Neural cell (in vitro differentiated cells): ENCODE data around the gene FRG2C. TPM values are rescaled to one million over a fixed set of nuclear protein-coding genes. Genes with fewer than 3 reads are reported as not detected.
"Not testable (repeated sequence)": the region's sequence is repeated elsewhere in the genome, so short reads cannot be mapped to it uniquely, and the experiment has no call there.

Experiments used
- H2AFZ ChIP-seq: fragments of 200-600, 300-800 bp; sonication (generic), shearing (Covaris generic); 2 replicates; pipeline ENCODE4 v1.6.0; 2014; ENCODE audit warnings: low read depth, mild to moderate bottlenecking, antibody characterized with exemption, low read length, moderate library complexity
- H3F3A ChIP-seq: fragments of 200-600 bp; shearing (Covaris generic); 2 replicates; pipeline ENCODE4 v1.6.1; 2016; ENCODE audit warnings: mild to moderate bottlenecking, moderate library complexity, mixed read lengths, antibody characterized with exemption, low read length; ENCODE audit not compliant: insufficient read depth, poor library complexity, severe bottlenecking
- H3K27ac ChIP-seq: fragments of 200-600, 300-800 bp; sonication (generic), shearing (Covaris generic); 2 replicates; pipeline ENCODE4 v1.5.1; 2014; ENCODE audit warnings: mild to moderate bottlenecking, low read length, moderate library complexity
- H3K27me3 ChIP-seq: fragments of 300-800, 200-600 bp; sonication (generic), shearing (Covaris generic); 2 replicates; pipeline ENCODE4 v1.6.0; 2014; ENCODE audit warnings: mild to moderate bottlenecking, low read depth, low read length, moderate library complexity; ENCODE audit not compliant: insufficient read depth
- H3K36me3 ChIP-seq: fragments of 300-800, 200-600 bp; sonication (generic), shearing (Covaris generic); 2 replicates; pipeline ENCODE4 v1.5.1; 2014; ENCODE audit warnings: mild to moderate bottlenecking, antibody characterized with exemption, low read length, moderate library complexity; ENCODE audit not compliant: insufficient read depth
- H3K4me2 ChIP-seq: fragments of 300-800, 200-600 bp; sonication (generic), shearing (Covaris generic); 2 replicates; pipeline ENCODE4 v1.6.0; 2014; ENCODE audit warnings: mild to moderate bottlenecking, low read length
- H3K4me3 ChIP-seq: fragments of 300-800, 200-600 bp; sonication (generic), shearing (Covaris generic); 2 replicates; pipeline ENCODE4 v1.5.1; 2014; ENCODE audit warnings: mild to moderate bottlenecking, low read length, moderate library complexity
- H3K79me2 ChIP-seq: fragments of 200-600 bp; shearing (Covaris generic); replicated peaks from 2 replicates; pipeline ENCODE4 v1.6.0; 2014; ENCODE audit warnings: mild to moderate bottlenecking, low read length, moderate library complexity; ENCODE audit not compliant: insufficient read depth
- H3K9ac ChIP-seq: fragments of 300-800, 200-600 bp; sonication (generic), shearing (Covaris generic); 2 replicates; pipeline ENCODE4 v1.6.1; 2016; ENCODE audit warnings: mild to moderate bottlenecking, low read length, mixed read lengths
- H3K9me2 ChIP-seq: fragments of 200-600 bp; shearing (Covaris generic); 2 replicates; pipeline ENCODE4 v1.6.1; 2016; ENCODE audit warnings: mild to moderate bottlenecking, low read length, mixed read lengths; ENCODE audit not compliant: insufficient read depth
- H3K9me3 ChIP-seq: fragments of 200-600, 300-800 bp; sonication (generic), shearing (Covaris generic); 2 replicates; pipeline ENCODE4 v1.6.1; 2016; ENCODE audit warnings: mild to moderate bottlenecking, mixed run types, low read length, moderate library complexity, mixed read lengths
- H4K20me1 ChIP-seq: fragments of 200-600 bp; shearing (Covaris generic); 2 replicates; pipeline ENCODE4 v1.6.1; 2016; ENCODE audit warnings: mild to moderate bottlenecking, mixed run types; ENCODE audit not compliant: insufficient read depth
- EZH2 ChIP-seq: fragments of 200-600, 300-800 bp; shearing (Covaris generic), sonication (generic); IDR thresholded peaks from 2 replicates; pipeline ENCODE4 v1.6.1; 2014; ENCODE audit warnings: antibody characterized with exemption, low read length, borderline replicate concordance, mild to moderate bottlenecking; ENCODE audit not compliant: insufficient read depth, poor library complexity, severe bottlenecking
- POLR2AphosphoS5 ChIP-seq: IDR thresholded peaks from 2 replicates; pipeline ENCODE4 v1.6.1; 2012
- polyA plus RNA-seq: library from polyadenylated mRNA; depleted of rRNA; stranded (reverse); fragments of >200 nt; gene quantifications from 2 replicates; pipeline ENCODE4 v1.2.3, GENCODE V29; 2014

Gene FRG2C
- polyA plus RNA-seq, 1 donor from 2014 or later, result not detected

GRCh38 chr3:75667757-75668701, 3.9 kb downstream of the FRG2C start:
- not testable (repeated sequence) for H3K36me3 ChIP-seq, H3K9me2 ChIP-seq, H3K9ac ChIP-seq, H3K4me2 ChIP-seq, H3F3A ChIP-seq, H3K4me3 ChIP-seq, H2AFZ ChIP-seq, H3K9me3 ChIP-seq, H3K27ac ChIP-seq, H3K79me2 ChIP-seq, H4K20me1 ChIP-seq
- H3K27me3 ChIP-seq, result peaks cover 70% of the 10 kb centered on the region
- TF ChIP-seq POLR2AphosphoS5, result peak; percentile 40

GRCh38 chr3:75668759-75669347, 4.7 kb downstream of the FRG2C start:
- H4K20me1 ChIP-seq, H3K9me3 ChIP-seq, H3K4me2 ChIP-seq, H3F3A ChIP-seq, H3K9me2 ChIP-seq, H3K27ac ChIP-seq, H2AFZ ChIP-seq, H3K36me3 ChIP-seq, H3K79me2 ChIP-seq, H3K9ac ChIP-seq: not testable (repeated sequence)
- peak; percentile 74 for TF ChIP-seq EZH2
- Histone ChIP-seq H3K4me3 (peak overlapping the region; percentile 48), H3K27me3 (peaks cover 70% of the 10 kb centered on the region)

GRCh38 chr3:75669348-75670297, 5.5 kb downstream of the FRG2C start:
- not testable (repeated sequence) for H3F3A ChIP-seq, H3K9me2 ChIP-seq, H3K4me2 ChIP-seq, H3K9me3 ChIP-seq, H3K36me3 ChIP-seq, H2AFZ ChIP-seq, H3K27ac ChIP-seq, H3K79me2 ChIP-seq, H4K20me1 ChIP-seq, H3K9ac ChIP-seq
- Histone ChIP-seq H3K27me3 (peaks cover 68% of the 10 kb centered on the region), H3K4me3 (peak overlapping the region; percentile 48)

- peak; percentile 79 for TF ChIP-seq EZH2
- TF ChIP-seq POLR2AphosphoS5, result peak; percentile 7
- not testable (repeated sequence) for H3K27ac ChIP-seq, H3K9me2 ChIP-seq, H3F3A ChIP-seq, H3K9me3 ChIP-seq, H3K36me3 ChIP-seq, H3K4me2 ChIP-seq, H3K79me2 ChIP-seq, H2AFZ ChIP-seq, H4K20me1 ChIP-seq, H3K9ac ChIP-seq
- peaks cover 68% of the 10 kb centered on the region for H3K27me3 ChIP-seq
- peak overlapping the region; percentile 48 for H3K4me3 ChIP-seq
Observed at GRCh38 chr3:75670298-75671286, 6.5 kb downstream of the FRG2C start.
